Measurements from ENCODE around the gene ABCG8. TPM values are rescaled to one million over a fixed set of nuclear protein-coding genes. Genes with fewer than 3 reads are reported as not detected.
A peak's percentile ranks its signal among the peaks of the same experiment; 100 is the strongest.

The ABCG8 gene
- total RNA-seq, 3 donors from 2014 or later: 0.15 TPM; not detected in 2

- intact Hi-C loops (cut with DNase I; ENCODE audit: low total_unique reads): no loop called here
- Histone ChIP-seq H3K27ac (no peak overlapping the region), H3K4me1 (no peaks in the 10 kb centered on the region), H3K9me3 (no peaks in the 10 kb centered on the region), H3K4me3 (no peak overlapping the region), H3K27me3 (no peaks in the 10 kb centered on the region), H3K36me3 (no peaks in the 10 kb centered on the region)
- peak in 1 of 2 donors; percentile 4 for DNase-seq (ENCODE audit: low spot score in 2 of 2)
- TF ChIP-seq POLR2AphosphoS5 (IDR thresholded peaks at IDR 0.05): no peak
- no peak for TF ChIP-seq POLR2A (IDR thresholded peaks at IDR 0.05)
- no peak for TF ChIP-seq CTCF (IDR thresholded peaks at IDR 0.05)
These were observed 3.4 kb downstream of the ABCG8 start for GRCh38 chr2:43841949-43842865.

GRCh38 chr2:43842866-43843226, 4.1 kb downstream of the ABCG8 start:
- TF ChIP-seq CTCF (IDR thresholded peaks at IDR 0.05) (no peak), POLR2A (IDR thresholded peaks at IDR 0.05) (no peak), POLR2AphosphoS5 (IDR thresholded peaks at IDR 0.05) (no peak)
- DNase-seq (ENCODE audit: low spot score in 2 of 2): no peak
- Histone ChIP-seq H3K9me3 (no peaks in the 10 kb centered on the region), H3K27ac (no peak overlapping the region), H3K4me3 (no peak overlapping the region), H3K4me1 (no peaks in the 10 kb centered on the region), H3K27me3 (no peaks in the 10 kb centered on the region), H3K36me3 (no peaks in the 10 kb centered on the region)
- intact Hi-C loops (cut with DNase I; ENCODE audit: low total_unique reads): no loop called here

DNA sequence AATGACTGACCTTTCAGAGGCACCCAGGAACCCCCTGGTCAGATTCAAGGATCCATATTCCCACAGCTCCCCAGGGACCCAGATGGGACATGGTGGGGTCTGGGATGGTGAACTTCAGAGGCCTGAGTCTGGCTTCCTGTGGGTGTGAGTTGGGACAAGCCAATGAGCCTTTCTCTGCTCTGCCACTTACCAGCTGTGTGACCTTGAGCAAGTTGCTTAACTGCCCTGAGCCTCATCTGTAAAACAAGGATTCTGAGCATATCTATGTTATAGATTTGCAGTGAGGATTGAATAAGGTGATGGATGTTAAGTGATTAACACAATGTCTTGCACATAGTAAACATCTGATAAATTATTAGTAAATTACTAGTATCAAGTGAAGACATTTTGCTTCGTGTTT, 6.4 kb downstream of the ABCG8 start:
- no peaks in the 10 kb centered on the region for H3K9me3 ChIP-seq
- H3K27me3 ChIP-seq: no peaks in the 10 kb centered on the region
- H3K27ac ChIP-seq: no peak overlapping the region
- no peak for DNase-seq (ENCODE audit: low spot score in 2 of 2)
- no peaks in the 10 kb centered on the region for H3K36me3 ChIP-seq
- TF ChIP-seq POLR2A (IDR thresholded peaks at IDR 0.05) (no peak), CTCF (IDR thresholded peaks at IDR 0.05) (no peak), POLR2AphosphoS5 (IDR thresholded peaks at IDR 0.05) (no peak)
- no peak overlapping the region for H3K4me3 ChIP-seq
- intact Hi-C loops (cut with DNase I; ENCODE audit: low total_unique reads): no loop called here
- H3K4me1 ChIP-seq: no peaks in the 10 kb centered on the region

DNA sequence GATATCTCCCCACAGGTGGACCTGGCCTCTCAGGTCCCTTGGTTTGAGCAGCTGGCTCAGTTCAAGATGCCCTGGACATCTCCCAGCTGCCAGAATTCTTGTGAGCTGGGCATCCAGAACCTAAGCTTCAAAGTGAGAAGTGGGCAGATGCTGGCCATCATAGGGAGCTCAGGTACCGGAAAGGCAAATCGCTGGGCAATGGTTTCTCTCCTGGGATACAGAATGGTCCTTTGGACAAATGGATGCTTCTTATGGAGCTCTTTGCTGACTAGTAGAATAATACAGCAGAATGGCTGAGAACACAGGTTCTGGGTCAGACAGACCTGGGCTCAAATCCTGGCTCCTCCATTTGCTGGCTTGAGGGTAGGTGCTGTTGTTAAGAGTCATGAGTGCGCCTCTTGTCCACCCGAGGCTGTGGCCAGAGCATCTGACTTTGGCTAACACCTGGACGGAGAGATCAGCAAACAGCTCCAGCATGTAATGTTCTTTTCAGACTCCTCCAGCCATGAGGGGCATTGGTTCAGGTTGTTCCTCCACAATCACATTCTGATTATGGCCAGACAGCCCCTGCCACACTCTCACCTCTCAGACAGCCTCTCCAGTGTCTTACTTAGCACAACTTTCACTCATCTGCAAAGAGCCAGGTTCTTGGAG, 7.5 kb downstream of the ABCG8 start:
- Histone ChIP-seq H3K27me3 (no peaks in the 10 kb centered on the region), H3K4me1 (no peaks in the 10 kb centered on the region), H3K27ac (no peak overlapping the region), H3K9me3 (no peaks in the 10 kb centered on the region), H3K4me3 (no peak overlapping the region), H3K36me3 (no peaks in the 10 kb centered on the region)
- intact Hi-C loops (cut with DNase I; ENCODE audit: low total_unique reads): no loop called here
- DNase-seq (ENCODE audit: low spot score in 2 of 2): no peak
- TF ChIP-seq POLR2AphosphoS5 (IDR thresholded peaks at IDR 0.05) (no peak), POLR2A (IDR thresholded peaks at IDR 0.05) (no peak), CTCF (IDR thresholded peaks at IDR 0.05) (no peak)

DNA sequence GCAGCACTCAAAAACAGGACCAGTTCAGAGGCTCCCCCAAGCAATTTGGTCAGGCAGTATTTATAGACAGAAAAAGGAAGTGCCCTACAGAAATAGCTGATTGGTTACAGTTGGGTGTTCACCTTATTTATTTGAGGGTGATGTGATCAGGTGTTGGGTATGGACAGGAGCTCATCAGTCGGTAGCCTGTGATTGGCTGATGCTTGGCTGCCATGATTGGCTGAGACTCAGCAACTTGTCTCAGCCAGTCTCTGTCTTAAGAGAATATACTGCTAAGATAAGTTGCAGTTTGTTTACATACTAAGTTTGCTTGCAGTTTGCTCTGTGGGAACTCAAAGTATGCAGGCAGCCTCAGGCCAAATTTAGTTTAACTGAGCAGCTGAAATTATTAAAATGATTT, 9.4 kb downstream of the ABCG8 start:
- intact Hi-C loops (cut with DNase I; ENCODE audit: low total_unique reads): no loop called here
- H3K4me3 ChIP-seq: no peak overlapping the region
- H3K36me3 ChIP-seq: no peaks in the 10 kb centered on the region
- peaks cover 0 to 13% of the 10 kb centered on the region in 2 donors for H3K27me3 ChIP-seq
- no peak overlapping the region for H3K27ac ChIP-seq
- no peak for DNase-seq (ENCODE audit: low spot score in 2 of 2)
- H3K9me3 ChIP-seq: no peaks in the 10 kb centered on the region
- no peaks in the 10 kb centered on the region for H3K4me1 ChIP-seq
- TF ChIP-seq POLR2AphosphoS5 (IDR thresholded peaks at IDR 0.05) (no peak), CTCF (IDR thresholded peaks at IDR 0.05) (no peak), POLR2A (IDR thresholded peaks at IDR 0.05) (no peak)
